Neural cell (in vitro differentiated cells): Measurements from ENCODE around the gene MAGED1. TPM values are rescaled to one million over a fixed set of nuclear protein-coding genes. Genes with fewer than 3 reads are reported as not detected.

ENCODE experiments used
- H2AFZ ChIP-seq: fragments of 200-600, 300-800 bp; sonication (generic), shearing (Covaris generic); 2 replicates; pipeline ENCODE4 v1.6.0; 2014; ENCODE audit warnings: low read depth, mild to moderate bottlenecking, antibody characterized with exemption, low read length, moderate library complexity
- H3F3A ChIP-seq: fragments of 200-600 bp; shearing (Covaris generic); 2 replicates; pipeline ENCODE4 v1.6.1; 2016; ENCODE audit warnings: mild to moderate bottlenecking, moderate library complexity, mixed read lengths, antibody characterized with exemption, low read length; ENCODE audit not compliant: insufficient read depth, poor library complexity, severe bottlenecking
- H3K27ac ChIP-seq: fragments of 200-600, 300-800 bp; sonication (generic), shearing (Covaris generic); 2 replicates; pipeline ENCODE4 v1.5.1; 2014; ENCODE audit warnings: mild to moderate bottlenecking, low read length, moderate library complexity
- H3K27me3 ChIP-seq: fragments of 300-800, 200-600 bp; sonication (generic), shearing (Covaris generic); 2 replicates; pipeline ENCODE4 v1.6.0; 2014; ENCODE audit warnings: mild to moderate bottlenecking, low read depth, low read length, moderate library complexity; ENCODE audit not compliant: insufficient read depth
- H3K36me3 ChIP-seq: fragments of 300-800, 200-600 bp; sonication (generic), shearing (Covaris generic); 2 replicates; pipeline ENCODE4 v1.5.1; 2014; ENCODE audit warnings: mild to moderate bottlenecking, antibody characterized with exemption, low read length, moderate library complexity; ENCODE audit not compliant: insufficient read depth
- H3K4me2 ChIP-seq: fragments of 300-800, 200-600 bp; sonication (generic), shearing (Covaris generic); 2 replicates; pipeline ENCODE4 v1.6.0; 2014; ENCODE audit warnings: mild to moderate bottlenecking, low read length
- H3K4me3 ChIP-seq: fragments of 300-800, 200-600 bp; sonication (generic), shearing (Covaris generic); 2 replicates; pipeline ENCODE4 v1.5.1; 2014; ENCODE audit warnings: mild to moderate bottlenecking, low read length, moderate library complexity
- H3K79me2 ChIP-seq: fragments of 200-600 bp; shearing (Covaris generic); replicated peaks from 2 replicates; pipeline ENCODE4 v1.6.0; 2014; ENCODE audit warnings: mild to moderate bottlenecking, low read length, moderate library complexity; ENCODE audit not compliant: insufficient read depth
- H3K9ac ChIP-seq: fragments of 300-800, 200-600 bp; sonication (generic), shearing (Covaris generic); 2 replicates; pipeline ENCODE4 v1.6.1; 2016; ENCODE audit warnings: mild to moderate bottlenecking, low read length, mixed read lengths
- H3K9me2 ChIP-seq: fragments of 200-600 bp; shearing (Covaris generic); 2 replicates; pipeline ENCODE4 v1.6.1; 2016; ENCODE audit warnings: mild to moderate bottlenecking, low read length, mixed read lengths; ENCODE audit not compliant: insufficient read depth
- H3K9me3 ChIP-seq: fragments of 200-600, 300-800 bp; sonication (generic), shearing (Covaris generic); 2 replicates; pipeline ENCODE4 v1.6.1; 2016; ENCODE audit warnings: mild to moderate bottlenecking, mixed run types, low read length, moderate library complexity, mixed read lengths
- H4K20me1 ChIP-seq: fragments of 200-600 bp; shearing (Covaris generic); 2 replicates; pipeline ENCODE4 v1.6.1; 2016; ENCODE audit warnings: mild to moderate bottlenecking, mixed run types; ENCODE audit not compliant: insufficient read depth
- EP300 ChIP-seq: fragments of 450-650 bp; conservative IDR thresholded peaks from 2 replicates; pipeline ENCODE4 v1.6.1; 2014; ENCODE audit warnings: antibody characterized with exemption, mild to moderate bottlenecking, moderate library complexity; ENCODE audit not compliant: poor library complexity, severe bottlenecking
- EZH2 ChIP-seq: fragments of 200-600, 300-800 bp; shearing (Covaris generic), sonication (generic); IDR thresholded peaks from 2 replicates; pipeline ENCODE4 v1.6.1; 2014; ENCODE audit warnings: antibody characterized with exemption, low read length, borderline replicate concordance, mild to moderate bottlenecking; ENCODE audit not compliant: insufficient read depth, poor library complexity, severe bottlenecking
- MXI1 ChIP-seq: fragments of 450-650 bp; conservative IDR thresholded peaks from 2 replicates; pipeline ENCODE4 v1.6.1; 2014; ENCODE audit warnings: antibody characterized with exemption, mild to moderate bottlenecking; ENCODE audit not compliant: poor library complexity, severe bottlenecking
- POLR2AphosphoS5 ChIP-seq: IDR thresholded peaks from 2 replicates; pipeline ENCODE4 v1.6.1; 2012
- RAD21 ChIP-seq: fragments of 450-650 bp; conservative IDR thresholded peaks from 2 replicates; pipeline ENCODE4 v1.6.1; 2014; ENCODE audit warnings: antibody characterized with exemption, mild to moderate bottlenecking, moderate library complexity
- SMC3 ChIP-seq: fragments of 450-650 bp; conservative IDR thresholded peaks from 2 replicates; pipeline ENCODE4 v1.6.1; 2014; ENCODE audit warnings: antibody characterized with exemption, mild to moderate bottlenecking, moderate library complexity; ENCODE audit not compliant: poor library complexity
- TAF1 ChIP-seq: IDR thresholded peaks from 2 replicates; pipeline ENCODE4 v1.6.1; 2012; ENCODE audit warnings: low read depth
- polyA plus RNA-seq: library from polyadenylated mRNA; depleted of rRNA; stranded (reverse); fragments of >200 nt; gene quantifications from 2 replicates; pipeline ENCODE4 v1.2.3, GENCODE V29; 2014
- TF ChIP-seq, protein P1 (sequence below): fragments of 450-650 bp; IDR thresholded peaks from 2 replicates; pipeline ENCODE4 v1.5.1; 2014; ENCODE audit warnings: antibody characterized with exemption, mild to moderate bottlenecking, moderate library complexity; ENCODE audit not compliant: poor library complexity, severe bottlenecking
- TF ChIP-seq, protein P2 (sequence below): IDR thresholded peaks from 2 replicates; pipeline ENCODE4 v1.6.1; 2012; ENCODE audit warnings: borderline replicate concordance

The MAGED1 gene
- polyA plus RNA-seq, 1 donor from 2014 or later: 378 TPM

GRCh38 chrX:51870354-51870753 is 23.1 kb upstream of the MAGED1 start:
- no peaks in the 10 kb centered on the region for H3K36me3 ChIP-seq
- H3K9me3 ChIP-seq: no peaks in the 10 kb centered on the region
- H3K4me2 ChIP-seq: no peak overlapping the region
- no peak overlapping the region for H3K4me3 ChIP-seq
- H4K20me1 ChIP-seq: no peaks in the 10 kb centered on the region
- no peaks in the 10 kb centered on the region for H3K9me2 ChIP-seq
- H3K27me3 ChIP-seq: no peaks in the 10 kb centered on the region
- no peak overlapping the region for H3K9ac ChIP-seq
- no peaks in the 10 kb centered on the region for H3K79me2 ChIP-seq
- no peaks in the 10 kb centered on the region for H3F3A ChIP-seq
- no peak overlapping the region for H2AFZ ChIP-seq
- no peak overlapping the region for H3K27ac ChIP-seq
- TF ChIP-seq EZH2: no peak
- TF ChIP-seq RAD21: no peak
- TF ChIP-seq, protein P1, sequence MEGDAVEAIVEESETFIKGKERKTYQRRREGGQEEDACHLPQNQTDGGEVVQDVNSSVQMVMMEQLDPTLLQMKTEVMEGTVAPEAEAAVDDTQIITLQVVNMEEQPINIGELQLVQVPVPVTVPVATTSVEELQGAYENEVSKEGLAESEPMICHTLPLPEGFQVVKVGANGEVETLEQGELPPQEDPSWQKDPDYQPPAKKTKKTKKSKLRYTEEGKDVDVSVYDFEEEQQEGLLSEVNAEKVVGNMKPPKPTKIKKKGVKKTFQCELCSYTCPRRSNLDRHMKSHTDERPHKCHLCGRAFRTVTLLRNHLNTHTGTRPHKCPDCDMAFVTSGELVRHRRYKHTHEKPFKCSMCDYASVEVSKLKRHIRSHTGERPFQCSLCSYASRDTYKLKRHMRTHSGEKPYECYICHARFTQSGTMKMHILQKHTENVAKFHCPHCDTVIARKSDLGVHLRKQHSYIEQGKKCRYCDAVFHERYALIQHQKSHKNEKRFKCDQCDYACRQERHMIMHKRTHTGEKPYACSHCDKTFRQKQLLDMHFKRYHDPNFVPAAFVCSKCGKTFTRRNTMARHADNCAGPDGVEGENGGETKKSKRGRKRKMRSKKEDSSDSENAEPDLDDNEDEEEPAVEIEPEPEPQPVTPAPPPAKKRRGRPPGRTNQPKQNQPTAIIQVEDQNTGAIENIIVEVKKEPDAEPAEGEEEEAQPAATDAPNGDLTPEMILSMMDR: no peak
- TF ChIP-seq TAF1: no peak
- no peak for TF ChIP-seq EP300
- TF ChIP-seq, protein P2, sequence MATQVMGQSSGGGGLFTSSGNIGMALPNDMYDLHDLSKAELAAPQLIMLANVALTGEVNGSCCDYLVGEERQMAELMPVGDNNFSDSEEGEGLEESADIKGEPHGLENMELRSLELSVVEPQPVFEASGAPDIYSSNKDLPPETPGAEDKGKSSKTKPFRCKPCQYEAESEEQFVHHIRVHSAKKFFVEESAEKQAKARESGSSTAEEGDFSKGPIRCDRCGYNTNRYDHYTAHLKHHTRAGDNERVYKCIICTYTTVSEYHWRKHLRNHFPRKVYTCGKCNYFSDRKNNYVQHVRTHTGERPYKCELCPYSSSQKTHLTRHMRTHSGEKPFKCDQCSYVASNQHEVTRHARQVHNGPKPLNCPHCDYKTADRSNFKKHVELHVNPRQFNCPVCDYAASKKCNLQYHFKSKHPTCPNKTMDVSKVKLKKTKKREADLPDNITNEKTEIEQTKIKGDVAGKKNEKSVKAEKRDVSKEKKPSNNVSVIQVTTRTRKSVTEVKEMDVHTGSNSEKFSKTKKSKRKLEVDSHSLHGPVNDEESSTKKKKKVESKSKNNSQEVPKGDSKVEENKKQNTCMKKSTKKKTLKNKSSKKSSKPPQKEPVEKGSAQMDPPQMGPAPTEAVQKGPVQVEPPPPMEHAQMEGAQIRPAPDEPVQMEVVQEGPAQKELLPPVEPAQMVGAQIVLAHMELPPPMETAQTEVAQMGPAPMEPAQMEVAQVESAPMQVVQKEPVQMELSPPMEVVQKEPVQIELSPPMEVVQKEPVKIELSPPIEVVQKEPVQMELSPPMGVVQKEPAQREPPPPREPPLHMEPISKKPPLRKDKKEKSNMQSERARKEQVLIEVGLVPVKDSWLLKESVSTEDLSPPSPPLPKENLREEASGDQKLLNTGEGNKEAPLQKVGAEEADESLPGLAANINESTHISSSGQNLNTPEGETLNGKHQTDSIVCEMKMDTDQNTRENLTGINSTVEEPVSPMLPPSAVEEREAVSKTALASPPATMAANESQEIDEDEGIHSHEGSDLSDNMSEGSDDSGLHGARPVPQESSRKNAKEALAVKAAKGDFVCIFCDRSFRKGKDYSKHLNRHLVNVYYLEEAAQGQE: no peak
- no peak for TF ChIP-seq MXI1
- no peak for TF ChIP-seq SMC3

GRCh38 chrX:51874123-51874522 is 19.3 kb upstream of the MAGED1 start:
- Histone ChIP-seq H3K27ac (no peak overlapping the region), H3K79me2 (no peaks in the 10 kb centered on the region), H3K4me3 (no peak overlapping the region), H3F3A (no peaks in the 10 kb centered on the region), H4K20me1 (no peaks in the 10 kb centered on the region), H2AFZ (no peak overlapping the region), H3K4me2 (no peak overlapping the region), H3K9me2 (no peaks in the 10 kb centered on the region), H3K27me3 (no peaks in the 10 kb centered on the region), H3K36me3 (no peaks in the 10 kb centered on the region), H3K9ac (no peak overlapping the region), H3K9me3 (no peaks in the 10 kb centered on the region)
- TF ChIP-seq TAF1 (no peak), RAD21 (no peak), SMC3 (no peak), POLR2AphosphoS5 (no peak), EP300 (no peak), EZH2 (no peak), MXI1 (no peak)
- TF ChIP-seq, protein P2: no peak
- TF ChIP-seq, protein P1: no peak
